Chondrocyte (in vitro differentiated cells): ENCODE data around the gene MRTFA. TPM values are rescaled to one million over a fixed set of nuclear protein-coding genes. Genes with fewer than 3 reads are reported as not detected.
A peak's percentile ranks its signal among the peaks of the same experiment; 100 is the strongest.

ENCODE experiments used
- DNase-seq: peaks from one replicate; pipeline ENCODE4 v3.0.0; 2021; ENCODE audit warnings: mixed read lengths, low spot score
- H3K27ac Mint-ChIP-seq: one replicate; pipeline ENCODE4 v1.8.0; 2021; ENCODE audit warnings: mild to moderate bottlenecking, moderate library complexity, mixed read lengths; ENCODE audit not compliant: unreplicated experiment
- H3K27me3 Mint-ChIP-seq: 2 replicates; pipeline ENCODE4 v1.8.0; 2021; ENCODE audit warnings: low read depth, mixed read lengths
- H3K36me3 Mint-ChIP-seq: 2 replicates; pipeline ENCODE4 v1.8.0; 2021; ENCODE audit warnings: low read depth, mixed read lengths
- H3K4me1 Mint-ChIP-seq: 2 replicates; pipeline ENCODE4 v1.8.0; 2021; ENCODE audit warnings: low read depth, mild to moderate bottlenecking, mixed read lengths
- H3K4me3 Mint-ChIP-seq: one replicate; pipeline ENCODE4 v1.8.0; 2021; ENCODE audit warnings: mild to moderate bottlenecking, moderate library complexity, mixed read lengths; ENCODE audit not compliant: unreplicated experiment
- H3K9me3 Mint-ChIP-seq: 2 replicates; pipeline ENCODE4 v1.8.0; 2021; ENCODE audit warnings: low read depth, mixed read lengths
- total RNA-seq: library from RNA; stranded (reverse); gene quantifications from 3 replicates; pipeline ENCODE4 v1.2.1, GENCODE V29; 2021
- TF ChIP-seq, protein P1 (sequence below): fragments of 200-600 bp; sonication (generic); IDR thresholded peaks from 2 replicates; pipeline ENCODE4 v1.5.0; 2021; ENCODE audit warnings: antibody characterized with exemption, mild to moderate bottlenecking, moderate library complexity

Gene MRTFA
- total RNA-seq, 1 donor from 2014 or later: 69.8 TPM

DNA sequence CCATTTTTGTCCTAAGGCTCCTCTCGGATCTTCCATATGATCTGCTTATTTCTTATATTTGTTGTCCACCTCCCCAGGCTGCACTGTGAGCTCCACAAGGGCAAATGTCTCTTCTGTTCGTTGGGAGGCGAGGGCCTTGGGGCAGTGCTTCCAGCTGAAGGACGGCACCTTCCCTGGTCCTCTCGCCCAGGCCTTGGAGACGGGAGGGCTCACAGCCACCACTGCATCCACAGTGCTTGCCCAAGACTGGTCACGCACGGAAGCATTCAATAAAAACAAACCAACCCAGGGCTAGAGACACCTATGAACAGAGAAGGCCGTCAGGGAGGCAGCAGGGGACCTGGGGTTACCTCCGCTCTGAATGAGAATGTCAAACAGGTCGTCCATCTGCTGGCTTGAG is 219.9 kb downstream of the MRTFA start:
- DNase-seq: no peak

DNA sequence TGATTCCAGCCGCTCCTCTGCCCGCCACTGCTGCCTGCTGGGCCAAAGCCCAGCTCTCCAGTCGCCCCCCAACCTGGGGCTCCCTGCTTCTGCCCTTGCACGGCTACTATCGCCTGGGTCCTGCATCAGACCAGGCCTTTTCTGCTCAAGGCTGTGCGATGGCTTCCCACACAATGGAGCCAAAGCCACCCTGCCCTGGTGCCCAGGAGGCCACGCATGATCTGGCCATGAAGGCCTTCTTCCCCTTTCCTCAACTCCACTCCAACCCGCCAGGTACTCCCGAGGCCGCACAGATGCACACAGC is 220.3 kb downstream of the MRTFA start:
- H3K36me3 Mint-ChIP-seq: peaks cover 31% of the 10 kb centered on the region
- TF ChIP-seq, protein P1, sequence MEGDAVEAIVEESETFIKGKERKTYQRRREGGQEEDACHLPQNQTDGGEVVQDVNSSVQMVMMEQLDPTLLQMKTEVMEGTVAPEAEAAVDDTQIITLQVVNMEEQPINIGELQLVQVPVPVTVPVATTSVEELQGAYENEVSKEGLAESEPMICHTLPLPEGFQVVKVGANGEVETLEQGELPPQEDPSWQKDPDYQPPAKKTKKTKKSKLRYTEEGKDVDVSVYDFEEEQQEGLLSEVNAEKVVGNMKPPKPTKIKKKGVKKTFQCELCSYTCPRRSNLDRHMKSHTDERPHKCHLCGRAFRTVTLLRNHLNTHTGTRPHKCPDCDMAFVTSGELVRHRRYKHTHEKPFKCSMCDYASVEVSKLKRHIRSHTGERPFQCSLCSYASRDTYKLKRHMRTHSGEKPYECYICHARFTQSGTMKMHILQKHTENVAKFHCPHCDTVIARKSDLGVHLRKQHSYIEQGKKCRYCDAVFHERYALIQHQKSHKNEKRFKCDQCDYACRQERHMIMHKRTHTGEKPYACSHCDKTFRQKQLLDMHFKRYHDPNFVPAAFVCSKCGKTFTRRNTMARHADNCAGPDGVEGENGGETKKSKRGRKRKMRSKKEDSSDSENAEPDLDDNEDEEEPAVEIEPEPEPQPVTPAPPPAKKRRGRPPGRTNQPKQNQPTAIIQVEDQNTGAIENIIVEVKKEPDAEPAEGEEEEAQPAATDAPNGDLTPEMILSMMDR: no peak

More for the DNA sequence above, 219.9 kb downstream of the MRTFA start:
- Mint-ChIP-seq H3K36me3 (peaks cover 29% of the 10 kb centered on the region), H3K9me3 (no peaks in the 10 kb centered on the region), H3K27ac (peak overlapping the region; percentile 71), H3K4me3 (no peak overlapping the region), H3K27me3 (no peaks in the 10 kb centered on the region), H3K4me1 (peaks cover 9% of the 10 kb centered on the region)
- TF ChIP-seq, protein P1: no peak

DNA sequence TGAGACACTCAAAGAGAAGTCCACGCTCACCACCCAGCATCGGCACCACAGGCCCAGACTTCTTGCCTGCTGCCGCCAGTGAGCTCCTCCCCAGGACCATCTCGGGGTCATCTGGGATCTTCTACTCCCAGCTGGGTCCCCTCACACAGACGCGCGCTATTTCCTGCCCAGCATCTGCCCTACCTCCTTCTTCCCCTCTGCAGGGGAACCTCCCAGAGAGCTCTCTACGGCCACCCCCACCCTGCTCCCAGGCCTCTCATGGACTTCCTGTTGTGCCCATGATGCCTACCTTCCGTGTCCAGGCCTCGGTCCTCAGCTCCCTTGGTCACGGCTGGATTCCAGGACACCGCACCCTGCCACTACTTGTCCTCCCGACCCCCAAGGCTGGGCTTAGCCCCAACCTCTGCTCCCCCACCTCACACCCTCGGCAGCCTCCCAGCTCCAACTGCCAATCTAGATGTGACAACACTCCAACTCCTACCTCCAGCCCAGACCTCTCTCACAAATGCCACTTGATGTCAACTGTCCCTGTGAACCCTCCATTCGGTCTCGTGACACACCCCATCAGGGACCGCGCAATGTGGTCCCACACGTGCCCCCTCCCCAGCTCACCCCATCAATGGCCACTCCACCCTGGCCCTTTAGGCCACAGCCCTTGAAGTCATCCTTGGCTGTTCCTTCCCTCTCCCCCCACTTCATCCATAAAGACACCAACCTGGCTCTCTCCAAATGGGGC is 220.8 kb downstream of the MRTFA start:
- Mint-ChIP-seq H3K27me3 (no peaks in the 10 kb centered on the region), H3K4me3 (no peak overlapping the region), H3K36me3 (peaks cover 29% of the 10 kb centered on the region), H3K9me3 (no peaks in the 10 kb centered on the region), H3K27ac (peak overlapping the region; percentile 71), H3K4me1 (peaks cover 9% of the 10 kb centered on the region)
- TF ChIP-seq, protein P1: no peak
- no peak for DNase-seq

More for the DNA sequence above, 220.3 kb downstream of the MRTFA start:
- H3K27me3 Mint-ChIP-seq: no peaks in the 10 kb centered on the region
- H3K4me1 Mint-ChIP-seq: peaks cover 9% of the 10 kb centered on the region
- no peak for DNase-seq
- no peaks in the 10 kb centered on the region for H3K9me3 Mint-ChIP-seq
- no peak overlapping the region for H3K4me3 Mint-ChIP-seq
- H3K27ac Mint-ChIP-seq: peak overlapping the region; percentile 71

DNA sequence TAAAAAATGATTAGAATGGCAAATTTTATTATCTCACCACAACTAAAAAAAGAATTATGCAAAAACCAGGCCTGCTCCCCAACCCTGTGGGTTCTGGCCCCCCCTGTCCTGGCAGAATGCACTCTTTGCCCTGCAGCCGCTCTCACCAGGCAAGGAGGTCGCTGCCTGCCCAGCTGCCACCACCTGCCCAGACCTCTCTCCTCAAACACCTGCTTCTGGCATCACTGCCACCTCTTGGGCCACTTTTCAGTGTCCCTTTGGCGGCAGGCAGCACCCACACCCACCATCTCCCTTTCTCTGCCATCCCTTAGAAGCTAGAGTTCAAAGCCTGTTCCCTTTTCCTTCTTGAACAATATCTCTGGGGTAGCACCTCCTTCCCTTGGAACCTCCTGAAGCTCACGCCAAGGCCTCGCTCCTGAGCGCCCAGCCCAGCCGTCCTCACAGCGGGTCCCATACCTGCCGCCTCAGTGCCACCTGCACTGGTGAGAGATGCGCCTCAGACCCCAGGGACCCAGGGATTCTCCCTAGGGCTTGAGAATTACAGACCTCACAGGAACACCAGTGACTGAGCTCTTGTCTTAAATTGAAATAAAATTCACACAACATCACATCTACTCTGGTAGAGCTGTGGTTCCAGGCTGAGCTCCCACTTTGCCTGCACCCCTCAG is 221.5 kb downstream of the MRTFA start:
- peak overlapping the region; percentile 71 for H3K27ac Mint-ChIP-seq
- H3K27me3 Mint-ChIP-seq: no peaks in the 10 kb centered on the region
- H3K4me1 Mint-ChIP-seq: peaks cover 9% of the 10 kb centered on the region
- DNase-seq: no peak
- TF ChIP-seq, protein P1: no peak
- H3K9me3 Mint-ChIP-seq: no peaks in the 10 kb centered on the region
- peaks cover 32% of the 10 kb centered on the region for H3K36me3 Mint-ChIP-seq
- H3K4me3 Mint-ChIP-seq: no peak overlapping the region

DNA sequence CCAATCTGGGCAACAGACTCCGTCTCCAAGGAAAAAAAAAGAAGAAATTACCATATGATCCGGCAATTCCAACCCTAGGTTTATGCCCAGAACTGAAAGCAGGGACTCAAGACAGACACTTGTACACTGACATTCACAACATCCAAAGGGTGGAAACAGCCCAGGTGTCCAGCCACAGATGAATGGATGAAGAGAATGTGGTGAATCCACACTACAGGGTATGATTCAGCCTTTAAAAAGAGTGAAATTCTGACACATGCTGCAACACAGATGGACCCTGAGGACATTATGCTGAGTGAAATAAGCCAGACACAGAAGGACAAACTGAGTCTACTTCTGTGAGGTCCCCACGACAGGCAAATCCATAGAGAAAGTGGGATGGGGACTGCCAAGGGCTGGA is 222.2 kb downstream of the MRTFA start:
- Mint-ChIP-seq H3K36me3 (peaks cover 29% of the 10 kb centered on the region), H3K9me3 (no peaks in the 10 kb centered on the region), H3K4me3 (no peak overlapping the region), H3K27ac (peak overlapping the region; percentile 74), H3K27me3 (no peaks in the 10 kb centered on the region), H3K4me1 (peaks cover 9% of the 10 kb centered on the region)
- no peak for DNase-seq
- TF ChIP-seq, protein P1: no peak
